ENCODE results near the gene RUNX3. TPM values are rescaled to one million over a fixed set of nuclear protein-coding genes. Genes with fewer than 3 reads are reported as not detected.

Gene RUNX3
- total RNA-seq, 1 donor from 2014 or later = 0.41 TPM

- no peak for DNase-seq (ENCODE audit: extremely low spot score, unreplicated experiment)
- Mint-ChIP-seq H3K36me3 (no peaks in the 10 kb centered on the region), H3K27ac (no peak overlapping the region), H3K27me3 (peaks cover 21% of the 10 kb centered on the region), H3K4me1 (ENCODE audit: unreplicated experiment) (no peaks in the 10 kb centered on the region), H3K9me3 (peaks cover 6% of the 10 kb centered on the region), H3K4me3 (no peak overlapping the region)
- no peak for TF ChIP-seq CTCF (conservative IDR thresholded peaks at IDR 0.05)
These were observed 43.8 kb downstream of the RUNX3 start for GRCh38 chr1:24886241-24886640.

GRCh38 chr1:24884751-24885150 lies 45.3 kb downstream of the RUNX3 start:
- DNase-seq (ENCODE audit: extremely low spot score, unreplicated experiment) = no peak
- no peaks in the 10 kb centered on the region for H3K4me1 Mint-ChIP-seq (ENCODE audit: unreplicated experiment)
- peaks cover 31% of the 10 kb centered on the region for H3K27me3 Mint-ChIP-seq
- H3K27ac Mint-ChIP-seq = no peak overlapping the region
- TF ChIP-seq CTCF (conservative IDR thresholded peaks at IDR 0.05) = no peak
- H3K9me3 Mint-ChIP-seq = peaks cover 6% of the 10 kb centered on the region
- H3K36me3 Mint-ChIP-seq = no peaks in the 10 kb centered on the region
- no peak overlapping the region for H3K4me3 Mint-ChIP-seq

GRCh38 chr1:24881034-24881433 lies 49.0 kb downstream of the RUNX3 start:
- peaks cover 5% of the 10 kb centered on the region for H3K4me1 Mint-ChIP-seq (ENCODE audit: unreplicated experiment)
- peaks cover 6% of the 10 kb centered on the region for H3K9me3 Mint-ChIP-seq
- TF ChIP-seq CTCF (conservative IDR thresholded peaks at IDR 0.05) = no peak
- H3K4me3 Mint-ChIP-seq = no peak overlapping the region
- H3K27ac Mint-ChIP-seq = no peak overlapping the region
- no peaks in the 10 kb centered on the region for H3K36me3 Mint-ChIP-seq
- peaks cover 34% of the 10 kb centered on the region for H3K27me3 Mint-ChIP-seq
- no peak for DNase-seq (ENCODE audit: extremely low spot score, unreplicated experiment)

- Mint-ChIP-seq H3K27me3 (peaks cover 29% of the 10 kb centered on the region), H3K9me3 (peaks cover under 1% of the 10 kb centered on the region)
- DNase-seq (ENCODE audit: extremely low spot score, unreplicated experiment) = no peak
These were observed 51.0 kb downstream of the RUNX3 start for GRCh38 chr1:24878775-24879742.

GRCh38 chr1:24878045-24878444 lies 52.0 kb downstream of the RUNX3 start:
- Mint-ChIP-seq H3K36me3 (no peaks in the 10 kb centered on the region), H3K4me3 (no peak overlapping the region), H3K27me3 (peaks cover 25% of the 10 kb centered on the region), H3K27ac (no peak overlapping the region), H3K9me3 (no peaks in the 10 kb centered on the region), H3K4me1 (ENCODE audit: unreplicated experiment) (peaks cover 5% of the 10 kb centered on the region)
- TF ChIP-seq CTCF (conservative IDR thresholded peaks at IDR 0.05) = no peak
- DNase-seq (ENCODE audit: extremely low spot score, unreplicated experiment) = no peak

More at GRCh38 chr1:24878775-24879742, 51.0 kb downstream of the RUNX3 start:
- H3K36me3 Mint-ChIP-seq = no peaks in the 10 kb centered on the region
- peaks cover 5% of the 10 kb centered on the region for H3K4me1 Mint-ChIP-seq (ENCODE audit: unreplicated experiment)
- TF ChIP-seq CTCF (conservative IDR thresholded peaks at IDR 0.05) = no peak
- H3K27ac Mint-ChIP-seq = no peak overlapping the region
- no peak overlapping the region for H3K4me3 Mint-ChIP-seq
